Ectodermal cell (in vitro differentiated cells): ENCODE measurements around the gene GLRX3.

Experiments used
- H3K27ac ChIP-seq: 2 replicates; pipeline ENCODE4 v1.7.0; 2013; ENCODE audit warnings: mild to moderate bottlenecking, low read depth, low read length; ENCODE audit not compliant: insufficient read depth, poor library complexity, severe bottlenecking
- H3K27me3 ChIP-seq: 2 replicates; pipeline ENCODE4 v1.7.0; 2013; ENCODE audit warnings: mild to moderate bottlenecking, low read length; ENCODE audit not compliant: insufficient read depth, control insufficient read depth, poor library complexity, severe bottlenecking
- H3K36me3 ChIP-seq: one replicate; pipeline ENCODE4 v1.7.0; 2013; ENCODE audit warnings: low read length; ENCODE audit not compliant: control insufficient read depth, insufficient read depth
- H3K4me1 ChIP-seq: one replicate; pipeline ENCODE4 v1.7.0; 2013; ENCODE audit warnings: low read length; ENCODE audit not compliant: control insufficient read depth, insufficient read depth
- H3K4me3 ChIP-seq: 2 replicates; pipeline ENCODE4 v1.7.0; 2013; ENCODE audit warnings: low read depth, low read length, control low read depth; ENCODE audit not compliant: insufficient read depth
- H3K9me3 ChIP-seq: 2 replicates; pipeline ENCODE4 v1.7.0; 2013; ENCODE audit warnings: mild to moderate bottlenecking, low read length, moderate library complexity; ENCODE audit not compliant: control insufficient read depth
- WGBS, 2 experiments: methylation state at CpG; one replicate each; pipeline ENCODE4 v1.1.7; 2013; ENCODE audit warnings: missing lambda C conversion rate in 2 of 2; 5-methylcytosine and 5-hydroxymethylcytosine counted together

Gene GLRX3

DNA sequence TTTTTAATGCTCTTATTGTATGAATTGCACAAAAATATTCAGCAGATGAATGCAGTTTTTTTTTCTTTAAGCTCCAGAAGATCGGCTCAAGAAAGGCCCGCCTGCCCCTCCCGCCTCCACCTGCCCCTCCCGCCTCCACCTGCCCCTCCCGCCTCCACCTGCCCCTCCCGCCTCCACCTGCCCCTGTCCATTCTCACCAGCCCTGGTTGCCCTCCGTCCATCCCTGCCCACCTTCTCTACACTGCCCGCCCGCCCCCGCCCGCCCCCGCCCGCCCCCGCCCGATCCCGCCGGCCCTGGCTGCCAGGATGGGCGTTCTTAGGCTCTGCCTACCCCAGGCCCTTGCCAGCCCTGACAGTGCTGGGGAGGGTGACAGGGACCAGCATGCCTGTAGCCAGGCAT lies 67.4 kb downstream of the GLRX3 start:
- H3K4me1 ChIP-seq = peaks cover 6% of the 10 kb centered on the region
- H3K9me3 ChIP-seq = no peaks in the 10 kb centered on the region
- no peaks in the 10 kb centered on the region for H3K36me3 ChIP-seq
- 91 to 92% methylated on average over 8 to 16 of the region's 18 CpGs for WGBS, 2 experiments
- H3K4me3 ChIP-seq = no peak overlapping the region
- no peak overlapping the region for H3K27ac ChIP-seq
- no peaks in the 10 kb centered on the region for H3K27me3 ChIP-seq

DNA sequence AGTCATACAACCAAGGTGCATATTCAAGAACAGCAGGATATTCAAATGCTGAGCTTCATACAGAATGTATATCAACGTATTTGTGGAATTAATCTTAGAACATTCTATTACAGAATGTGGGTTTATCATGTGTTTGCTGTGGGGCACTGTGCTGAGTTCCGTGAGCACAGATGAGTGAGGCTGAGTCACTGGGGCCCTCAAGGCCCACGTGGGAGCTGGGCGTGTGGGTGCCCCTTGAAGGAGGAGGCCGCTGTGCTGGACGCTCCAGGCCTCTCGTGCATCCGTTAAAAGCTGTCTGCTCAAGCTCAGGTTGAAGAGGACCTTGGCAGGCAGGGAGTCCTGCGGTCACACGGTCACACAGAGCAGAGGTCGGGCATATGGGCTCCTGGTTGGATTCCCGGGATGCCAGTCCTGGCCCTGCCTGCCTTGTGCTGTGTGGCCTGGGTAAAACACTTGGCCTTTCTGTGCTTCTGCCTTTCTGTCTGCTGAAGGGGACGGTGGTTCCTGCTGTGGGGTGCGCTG lies 70.1 kb downstream of the GLRX3 start:
- Histone ChIP-seq H3K9me3 (no peaks in the 10 kb centered on the region), H3K27me3 (no peaks in the 10 kb centered on the region), H3K36me3 (no peaks in the 10 kb centered on the region), H3K27ac (no peak overlapping the region), H3K4me3 (no peak overlapping the region), H3K4me1 (no peaks in the 10 kb centered on the region)
- WGBS, 2 experiments = 91 to 92% methylated on average over 14 of the region's 14 CpGs

DNA sequence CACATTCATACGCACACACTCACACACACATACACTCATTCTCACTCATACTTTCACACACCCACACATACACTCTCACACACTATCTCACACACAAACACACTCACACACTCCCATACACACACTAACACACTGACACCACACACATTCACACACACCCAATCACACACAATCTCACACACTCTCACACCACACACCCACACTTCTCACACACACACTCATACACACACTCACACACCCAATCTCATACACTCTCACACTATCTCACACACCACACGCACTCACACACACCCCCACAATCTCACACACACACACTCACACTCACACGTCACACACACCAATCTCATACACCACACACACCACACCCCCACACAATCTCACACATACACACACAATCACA lies 71.0 kb downstream of the GLRX3 start:
- 52 to 54% methylated on average over 3 of the region's 3 CpGs for WGBS, 2 experiments

DNA sequence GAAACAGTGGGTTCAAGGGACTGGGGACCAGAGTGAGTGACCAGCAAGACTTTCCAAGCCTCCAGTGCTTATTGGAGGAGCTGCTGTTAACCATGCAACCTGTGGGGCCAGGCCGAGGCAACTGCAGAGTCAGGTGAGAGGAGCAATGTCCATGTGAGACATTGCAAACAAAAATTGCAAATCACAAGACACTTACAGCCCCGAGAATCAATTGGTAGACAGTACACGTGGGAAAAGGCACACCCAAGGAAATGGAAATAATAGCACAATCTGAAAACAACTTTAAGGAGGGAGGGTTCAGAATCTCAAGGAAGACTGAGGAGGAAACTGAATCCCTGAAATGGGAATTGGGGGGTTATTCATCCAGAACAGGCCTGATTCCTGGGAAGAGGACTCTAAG lies 72.6 kb downstream of the GLRX3 start:
- Histone ChIP-seq H3K27ac (no peak overlapping the region), H3K4me1 (no peaks in the 10 kb centered on the region), H3K4me3 (no peak overlapping the region), H3K27me3 (no peaks in the 10 kb centered on the region), H3K36me3 (no peaks in the 10 kb centered on the region), H3K9me3 (no peaks in the 10 kb centered on the region)
- WGBS, 2 experiments = 61 to 67% methylated on average over 3 of the region's 3 CpGs

More for the DNA sequence above, 71.0 kb downstream of the GLRX3 start:
- Histone ChIP-seq H3K4me1 (no peaks in the 10 kb centered on the region), H3K36me3 (no peaks in the 10 kb centered on the region), H3K27me3 (no peaks in the 10 kb centered on the region), H3K27ac (no peak overlapping the region), H3K9me3 (no peaks in the 10 kb centered on the region), H3K4me3 (no peak overlapping the region)

DNA sequence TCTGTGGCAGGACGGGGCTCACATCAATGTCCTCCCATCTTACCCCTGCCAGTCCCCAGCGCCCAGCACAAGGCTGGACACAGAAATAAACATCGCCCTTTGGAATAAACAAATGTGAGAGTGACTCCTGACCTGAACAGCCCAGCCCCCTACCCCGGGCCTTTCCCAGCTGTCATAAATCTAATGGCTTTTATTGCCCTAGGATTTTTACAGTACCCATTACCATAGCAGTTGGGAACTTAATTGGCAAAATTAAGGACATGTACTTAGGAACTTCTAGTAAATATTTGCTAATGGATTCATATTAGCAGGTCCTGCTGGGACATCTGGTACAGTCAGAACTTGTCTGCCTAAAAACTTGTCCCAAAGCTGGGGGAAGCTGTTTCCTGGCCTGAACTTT lies 76.6 kb downstream of the GLRX3 start:
- 90 to 96% methylated on average over 4 of the region's 4 CpGs for WGBS, 2 experiments
- H3K4me1 ChIP-seq = no peaks in the 10 kb centered on the region
- H3K4me3 ChIP-seq = no peak overlapping the region
- H3K27me3 ChIP-seq = no peaks in the 10 kb centered on the region
- no peaks in the 10 kb centered on the region for H3K36me3 ChIP-seq
- H3K9me3 ChIP-seq = no peaks in the 10 kb centered on the region
- no peak overlapping the region for H3K27ac ChIP-seq

DNA sequence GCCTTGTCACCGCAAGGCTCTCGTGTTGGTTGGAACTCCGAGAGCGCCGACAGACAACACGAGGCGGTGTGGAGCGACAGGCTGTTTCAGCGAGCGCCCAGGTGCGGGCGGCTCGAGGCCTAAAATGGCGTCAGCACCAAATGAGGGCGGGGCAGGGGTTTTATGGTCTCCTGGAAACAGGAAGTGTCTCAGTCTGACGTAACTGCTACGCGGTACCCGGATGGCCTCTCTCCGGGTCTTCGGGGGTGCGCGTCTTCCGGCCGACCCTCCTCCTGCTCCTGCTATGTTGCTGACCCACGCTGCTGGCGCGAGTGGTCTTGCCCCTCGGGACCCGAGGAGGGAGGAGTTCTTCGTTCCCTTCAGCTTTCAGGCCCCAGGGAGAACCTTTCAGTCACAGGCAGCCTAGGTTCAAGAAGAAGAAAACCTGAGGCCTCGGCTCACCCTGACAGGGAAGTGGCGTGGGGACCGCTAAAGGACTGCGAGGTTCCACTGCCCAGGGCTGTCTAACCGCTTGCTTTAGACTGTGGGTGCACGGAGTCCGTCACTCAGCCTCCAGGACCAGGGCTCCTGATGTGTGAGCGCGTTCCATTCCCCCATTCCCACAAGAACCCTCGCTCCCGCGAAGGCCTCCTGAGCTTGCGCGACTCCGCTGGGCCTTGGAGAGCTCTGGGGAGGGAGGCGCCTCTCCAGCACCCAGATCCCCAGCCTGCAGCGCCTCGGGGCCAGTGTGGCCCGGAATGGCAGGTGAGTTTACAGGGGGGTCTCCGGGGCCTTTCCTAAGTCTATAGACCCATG lies 77.3 kb downstream of the GLRX3 start:
- Histone ChIP-seq H3K27me3 (no peaks in the 10 kb centered on the region), H3K36me3 (no peaks in the 10 kb centered on the region), H3K4me3 (no peak overlapping the region), H3K9me3 (no peaks in the 10 kb centered on the region), H3K4me1 (no peaks in the 10 kb centered on the region), H3K27ac (no peak overlapping the region)
- WGBS, 2 experiments = 93 to 94% methylated on average over 51 of the region's 51 CpGs

DNA sequence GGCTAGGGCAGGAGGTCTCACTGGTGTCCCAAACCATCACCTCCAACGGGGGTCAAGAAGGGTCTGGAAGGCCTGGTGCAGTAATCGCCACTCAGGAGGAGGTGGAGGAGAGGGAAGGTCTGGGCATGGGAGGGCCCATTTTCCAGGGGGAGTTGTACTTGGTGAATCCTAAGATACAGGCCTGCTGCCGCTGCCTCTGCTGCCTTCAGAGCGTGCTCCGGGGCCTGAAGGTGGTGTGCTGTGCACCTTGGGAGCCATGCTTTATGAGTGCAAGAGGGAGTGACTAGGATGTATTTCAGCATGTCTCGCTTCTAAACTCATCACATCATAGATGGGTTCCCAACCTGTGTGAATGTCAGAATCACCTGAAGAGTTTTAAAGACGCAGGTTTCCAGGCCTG lies 78.2 kb downstream of the GLRX3 start:
- H3K27me3 ChIP-seq = no peaks in the 10 kb centered on the region
- no peak overlapping the region for H3K27ac ChIP-seq
- H3K4me3 ChIP-seq = no peak overlapping the region
- no peaks in the 10 kb centered on the region for H3K9me3 ChIP-seq
- no peaks in the 10 kb centered on the region for H3K36me3 ChIP-seq
- 95 to 97% methylated on average over 7 of the region's 7 CpGs for WGBS, 2 experiments
- H3K4me1 ChIP-seq = no peaks in the 10 kb centered on the region

DNA sequence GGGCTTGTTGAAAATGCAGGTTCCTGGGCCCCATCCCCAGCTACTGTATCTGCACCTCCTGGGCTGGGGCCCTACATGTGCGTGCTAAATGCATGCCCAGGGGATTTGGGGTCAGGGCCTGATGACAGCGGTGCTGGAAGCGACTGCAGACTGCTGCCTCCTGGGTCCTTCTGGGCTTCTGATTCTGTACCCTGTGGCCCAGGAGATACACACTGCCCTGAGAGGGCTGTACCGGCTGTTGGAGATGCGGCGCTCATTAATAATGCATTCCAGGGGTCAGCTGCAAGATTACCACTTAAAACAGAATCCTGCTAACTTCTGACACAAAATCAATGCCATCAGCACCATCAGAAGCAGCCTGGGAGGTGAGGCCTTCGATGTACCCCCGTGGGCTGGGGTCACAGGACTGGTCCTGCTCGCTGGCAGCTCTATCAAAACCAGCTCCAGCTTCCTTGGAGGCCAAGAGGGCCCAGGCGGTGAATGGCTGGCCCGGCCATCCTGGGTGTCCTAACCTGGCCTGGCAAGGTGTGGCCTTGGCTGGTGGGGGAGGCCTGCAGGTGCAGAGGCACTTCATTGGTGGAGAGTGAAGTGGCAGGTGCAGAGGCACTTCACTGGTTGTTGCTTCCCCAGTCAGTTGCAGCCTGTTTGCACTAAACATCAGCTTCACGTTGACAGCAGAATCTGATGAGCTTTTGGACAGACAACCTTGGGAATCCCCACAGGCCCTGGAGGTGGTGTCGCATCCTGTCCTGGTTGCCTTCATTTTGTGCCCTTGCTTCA lies 79.2 kb downstream of the GLRX3 start:
- Histone ChIP-seq H3K9me3 (no peaks in the 10 kb centered on the region), H3K27me3 (no peaks in the 10 kb centered on the region), H3K4me3 (no peak overlapping the region), H3K27ac (no peak overlapping the region), H3K4me1 (no peaks in the 10 kb centered on the region), H3K36me3 (no peaks in the 10 kb centered on the region)
- 86% methylated on average over 13 of the region's 13 CpGs for WGBS, 2 experiments

DNA sequence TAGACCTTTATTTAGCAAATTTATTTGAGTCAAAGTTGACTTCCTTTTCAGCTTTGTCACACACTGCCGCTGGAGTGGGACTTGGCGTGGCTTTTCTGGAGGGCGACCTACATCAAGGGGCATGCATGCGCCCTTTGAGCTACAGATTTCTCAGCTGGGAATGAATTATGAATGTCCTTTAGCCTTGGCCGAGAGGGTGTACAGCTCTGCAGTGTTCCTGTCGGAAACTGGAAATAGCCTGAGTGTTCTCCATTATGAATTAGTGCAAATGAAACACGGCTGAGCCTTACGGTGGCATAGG lies 79.7 kb downstream of the GLRX3 start:
- Histone ChIP-seq H3K27me3 (no peaks in the 10 kb centered on the region), H3K9me3 (no peaks in the 10 kb centered on the region), H3K4me1 (no peaks in the 10 kb centered on the region), H3K27ac (no peak overlapping the region), H3K4me3 (no peak overlapping the region), H3K36me3 (no peaks in the 10 kb centered on the region)
- WGBS, 2 experiments = 94 to 96% methylated on average over 8 of the region's 8 CpGs

DNA sequence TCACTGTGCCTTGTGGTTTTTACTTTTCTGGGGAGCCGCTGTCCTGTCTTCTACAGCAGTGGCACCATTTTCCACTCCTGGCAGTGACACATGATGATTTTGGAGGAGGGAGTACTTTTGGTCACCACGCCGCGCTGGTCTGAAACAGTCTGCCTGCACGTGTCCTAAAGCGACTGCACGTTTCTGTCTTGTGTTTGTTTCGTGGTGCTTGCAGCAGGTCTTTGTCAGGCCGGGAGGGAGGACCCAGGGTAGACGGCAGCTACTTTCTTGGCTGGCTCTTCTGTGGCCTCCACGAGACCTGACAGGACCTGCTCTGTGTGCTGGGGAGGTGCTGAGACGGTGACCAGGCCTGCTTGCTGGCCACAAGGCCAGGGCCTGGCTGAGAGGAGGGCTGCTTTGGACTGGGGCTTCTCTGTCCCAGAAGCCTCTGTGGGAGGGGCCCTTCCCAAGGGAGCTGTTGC lies 82.0 kb downstream of the GLRX3 start:
- Histone ChIP-seq H3K9me3 (no peaks in the 10 kb centered on the region), H3K27me3 (no peaks in the 10 kb centered on the region), H3K4me3 (no peak overlapping the region), H3K36me3 (no peaks in the 10 kb centered on the region), H3K4me1 (no peaks in the 10 kb centered on the region), H3K27ac (no peak overlapping the region)
- 94 to 95% methylated on average over 12 of the region's 12 CpGs for WGBS, 2 experiments
